Measurements from ENCODE around the gene OXER1.

Gene OXER1

GRCh38 chr2:42787424-42787787 lies 23.5 kb upstream of the OXER1 start:
- TF ChIP-seq CTCF (IDR thresholded peaks at IDR 0.05) = no peak

- TF ChIP-seq CTCF (IDR thresholded peaks at IDR 0.05) = no peak
Observed at GRCh38 chr2:42786561-42787345, 22.8 kb upstream of the OXER1 start.

GRCh38 chr2:42784204-42784880 lies 20.4 kb upstream of the OXER1 start:
- no peak for TF ChIP-seq CTCF (IDR thresholded peaks at IDR 0.05)

GRCh38 chr2:42783511-42783910 lies 19.6 kb upstream of the OXER1 start:
- TF ChIP-seq CTCF (IDR thresholded peaks at IDR 0.05) = no peak

GRCh38 chr2:42781181-42781580 lies 17.2 kb upstream of the OXER1 start:
- no peak for TF ChIP-seq CTCF (IDR thresholded peaks at IDR 0.05)

- TF ChIP-seq CTCF (IDR thresholded peaks at IDR 0.05) = no peak
Observed at GRCh38 chr2:42777883-42778805, 14.2 kb upstream of the OXER1 start.

GRCh38 chr2:42775810-42776209 lies 11.9 kb upstream of the OXER1 start:
- no peak for TF ChIP-seq CTCF (IDR thresholded peaks at IDR 0.05)

All from LNCAP (cell line).